IMR-90 (cell line): ENCODE results near the gene LRCOL1. TPM values are rescaled to one million over a fixed set of nuclear protein-coding genes. Genes with fewer than 3 reads are reported as not detected.

Experiments
- ATAC-seq: fragments of 200-7000 bp; cut with Tn5 transposase; 2 replicates; pipeline ENCODE4 v1.9.1; 2020; ENCODE audit warnings: low read depth, mild to moderate bottlenecking, moderate library complexity
- BruUV-seq: library from RNA; stranded (reverse); fragments of 400-500 nt; replicated peaks from 2 replicates; lab custom pipeline; 2021; lab: Mats Ljungman, UMichigan
- CTCF ChIA-PET: fragments of 300-600 bp; formaldehyde crosslinking; extraction: SDS; loops from one replicate; lab custom pipeline; 2021; ENCODE audit warnings: antibody characterized with exemption; lab: Yijun Ruan, JAX
- POLR2A ChIA-PET: fragments of 300-600 bp; sonication (Branson Sonifier 250); formaldehyde crosslinking; loops from one replicate; lab custom pipeline; 2022; ENCODE audit warnings: antibody characterized with exemption; ENCODE audit not compliant: unreplicated experiment; lab: Charles Lee
- DNase-seq: peaks from one replicate; pipeline ENCODE4 v3.0.0; 2013
- H2AFZ ChIP-seq: replicated peaks from 2 replicates; pipeline ENCODE3; 2013; ENCODE audit warnings: low read length, mild to moderate bottlenecking; ENCODE audit not compliant: poor library complexity
- H2AK5ac ChIP-seq: 2 replicates; pipeline ENCODE4 v1.6.1; 2013; ENCODE audit warnings: low read depth, low read length, inconsistent platforms
- H2AK9ac ChIP-seq: replicated peaks from 2 replicates; pipeline ENCODE3; 2013; ENCODE audit warnings: mild to moderate bottlenecking, low read depth, low read length, moderate library complexity; ENCODE audit not compliant: poor library complexity
- H2BK120ac ChIP-seq: 2 replicates; pipeline ENCODE4 v1.6.1; 2013; ENCODE audit warnings: low read depth, low read length, inconsistent platforms
- H2BK15ac ChIP-seq: 3 replicates; pipeline ENCODE4 v1.6.1; 2013; ENCODE audit warnings: low read depth, low read length, inconsistent platforms
- H2BK20ac ChIP-seq: 2 replicates; pipeline ENCODE4 v1.6.1; 2013; ENCODE audit warnings: low read depth, mild to moderate bottlenecking, inconsistent platforms, low read length, moderate library complexity
- H2BK5ac ChIP-seq: 2 replicates; pipeline ENCODE4 v1.6.1; 2013; ENCODE audit warnings: mild to moderate bottlenecking, low read depth, low read length, inconsistent platforms; ENCODE audit not compliant: poor library complexity, severe bottlenecking
- H3K14ac ChIP-seq: replicated peaks from 2 replicates; pipeline ENCODE4 v1.6.1; 2013; ENCODE audit warnings: low read depth, low read length, inconsistent platforms
- H3K18ac ChIP-seq: 2 replicates; pipeline ENCODE4 v1.6.1; 2013; ENCODE audit warnings: low read depth, low read length, control low read depth
- H3K23ac ChIP-seq: 2 replicates; pipeline ENCODE4 v1.6.1; 2013; ENCODE audit warnings: low read depth, low read length, inconsistent platforms
- H3K27ac ChIP-seq: 2 replicates; pipeline ENCODE4 v1.5.1; 2013; ENCODE audit warnings: mild to moderate bottlenecking, control low read depth, low read length; ENCODE audit not compliant: insufficient read depth
- H3K27me3 ChIP-seq: 2 replicates; pipeline ENCODE4 v1.6.1; 2013; ENCODE audit warnings: low read length; ENCODE audit not compliant: control insufficient read depth, insufficient read depth
- H3K36me3 ChIP-seq: 2 replicates; pipeline ENCODE4 v1.6.1; 2013; ENCODE audit warnings: low read length, mixed read lengths; ENCODE audit not compliant: control insufficient read depth, insufficient read depth
- H3K4ac ChIP-seq: 2 replicates; pipeline ENCODE4 v1.6.1; 2013; ENCODE audit warnings: low read depth, low read length, inconsistent platforms
- H3K4me1 ChIP-seq: 2 replicates; pipeline ENCODE4 v1.6.1; 2013; ENCODE audit warnings: low read length, mixed read lengths; ENCODE audit not compliant: control insufficient read depth, insufficient read depth
- H3K4me2 ChIP-seq: 2 replicates; pipeline ENCODE4 v1.6.1; 2013; ENCODE audit warnings: low read depth, mild to moderate bottlenecking, control low read depth, low read length, moderate library complexity
- H3K4me3 ChIP-seq: 2 replicates; pipeline ENCODE4 v1.5.1; 2013; ENCODE audit warnings: low read depth, mild to moderate bottlenecking, control low read depth, low read length, moderate library complexity; ENCODE audit not compliant: insufficient read depth
- H3K56ac ChIP-seq: 2 replicates; pipeline ENCODE4 v1.6.1; 2013; ENCODE audit warnings: low read length, inconsistent platforms; ENCODE audit not compliant: insufficient read depth; ENCODE audit errors: extremely low read depth
- H3K79me1 ChIP-seq, 2 experiments: 2 replicates each; pipeline ENCODE4 v1.6.1; 2013; ENCODE audit warnings: low read length in 2 of 2, inconsistent platforms in 1 of 2, low read depth in 1 of 2
- H3K9ac ChIP-seq: 2 replicates; pipeline ENCODE4 v1.6.1; 2013; ENCODE audit warnings: low read depth, low read length, control low read depth
- H3K9me1 ChIP-seq: 2 replicates; pipeline ENCODE4 v1.6.1; 2013; ENCODE audit warnings: low read length, inconsistent platforms; ENCODE audit not compliant: insufficient read depth
- H3K9me3 ChIP-seq: 2 replicates; pipeline ENCODE4 v1.6.1; 2013; ENCODE audit warnings: low read length; ENCODE audit not compliant: control insufficient read depth, insufficient read depth
- H4K20me1 ChIP-seq: 2 replicates; pipeline ENCODE4 v1.6.1; 2013; ENCODE audit warnings: low read length, inconsistent platforms; ENCODE audit not compliant: insufficient read depth
- H4K5ac ChIP-seq: 2 replicates; pipeline ENCODE4 v1.6.1; 2013; ENCODE audit warnings: mild to moderate bottlenecking, low read depth, low read length, control low read depth
- H4K8ac ChIP-seq, 2 experiments: 2 replicates each; pipeline ENCODE4 v1.6.1; 2013; ENCODE audit warnings: low read depth in 2 of 2, low read length in 2 of 2, control low read depth in 1 of 2, inconsistent platforms in 1 of 2
- H4K91ac ChIP-seq: 2 replicates; pipeline ENCODE4 v1.6.1; 2013; ENCODE audit warnings: low read depth, low read length, inconsistent platforms; ENCODE audit not compliant: insufficient read depth
- BHLHE40 ChIP-seq: fragments of 150-350 bp; IDR thresholded peaks from 2 replicates; pipeline ENCODE4 v1.6.1; 2016; ENCODE audit warnings: mild to moderate bottlenecking, low read depth, low read length
- CEBPB ChIP-seq: IDR thresholded peaks from 2 replicates; pipeline ENCODE4 v1.6.1; 2012; ENCODE audit warnings: low read depth, low read length, improper control_type of control experiment
- CHD1 ChIP-seq: IDR thresholded peaks from 2 replicates; pipeline ENCODE4 v1.6.1; 2012; ENCODE audit warnings: low read depth, low read length, improper control_type of control experiment
- ELK1 ChIP-seq: fragments of 150-350 bp; IDR thresholded peaks from 2 replicates; pipeline ENCODE4 v1.6.1; 2016; ENCODE audit warnings: low read depth, mild to moderate bottlenecking, low read length, moderate library complexity, borderline replicate concordance
- FOS ChIP-seq: fragments of 150-350 bp; IDR thresholded peaks from 2 replicates; pipeline ENCODE4 v1.6.1; 2016; ENCODE audit warnings: low read depth, low read length
- MAFK ChIP-seq: IDR thresholded peaks from 2 replicates; pipeline ENCODE4 v1.6.1; 2012; ENCODE audit warnings: low read depth, low read length, improper control_type of control experiment
- MAZ ChIP-seq: IDR thresholded peaks from 2 replicates; pipeline ENCODE4 v1.6.1; 2012; ENCODE audit warnings: low read depth, mild to moderate bottlenecking, low read length, improper control_type of control experiment, moderate library complexity, borderline replicate concordance
- MXI1 ChIP-seq: IDR thresholded peaks from 2 replicates; pipeline ENCODE4 v1.6.1; 2012; ENCODE audit warnings: low read depth, mild to moderate bottlenecking, low read length, moderate library complexity, borderline replicate concordance
- NFE2L2 ChIP-seq: fragments of 150-350 bp; IDR thresholded peaks from 2 replicates; pipeline ENCODE4 v1.6.1; 2016; ENCODE audit warnings: low read depth, mild to moderate bottlenecking, low read length
- POLR2A ChIP-seq: IDR thresholded peaks from 2 replicates; pipeline ENCODE4 v1.6.1; 2012; ENCODE audit warnings: mild to moderate bottlenecking, low read depth, low read length
- RAD21 ChIP-seq: IDR thresholded peaks from 2 replicates; pipeline ENCODE4 v1.6.1; 2012; ENCODE audit warnings: low read length, improper control_type of control experiment
- RCOR1 ChIP-seq: IDR thresholded peaks from 2 replicates; pipeline ENCODE4 v1.6.1; 2012; ENCODE audit warnings: mild to moderate bottlenecking, low read length, improper control_type of control experiment; ENCODE audit not compliant: insufficient replicate concordance
- RFX5 ChIP-seq: IDR thresholded peaks from 2 replicates; pipeline ENCODE4 v1.8.0; 2012; ENCODE audit warnings: low read depth, mild to moderate bottlenecking, low read length, moderate library complexity
- SMC3 ChIP-seq: fragments of 150-350 bp; IDR thresholded peaks from 2 replicates; pipeline ENCODE4 v1.6.1; 2016; ENCODE audit warnings: low read depth, mild to moderate bottlenecking, antibody characterized with exemption, low read length, moderate library complexity
- whole genome bisulfite sequencing, 2 experiments: methylation state at CpG; one replicate each; pipeline versions ENCODE4 v1.1.5 to v1.1.7; 2013; ENCODE audit warnings: missing lambda C conversion rate in 2 of 2; ENCODE audit not compliant: insufficient read length in 1 of 2; ENCODE audit errors: extremely low coverage in 2 of 2; 5-methylcytosine and 5-hydroxymethylcytosine counted together
- dilution Hi-C: fragments of 300-500 bp; cut with HindIII; formaldehyde crosslinking; loops from one replicate; pipeline ENCODE4 v1.14.3; 2018; ENCODE audit warnings: low sequenced_read_pairs; ENCODE audit not compliant: unreplicated experiment
- in situ Hi-C: fragments of 300-500 bp; cut with MboI; formaldehyde crosslinking; loops from 3 replicates; pipeline ENCODE4 v1.14.3; 2019; ENCODE audit warnings: low sequenced_read_pairs, inconsistent platforms, mixed read lengths
- intact Hi-C: fragments of 100-400 bp; cut with micrococcal nuclease; formaldehyde crosslinking; loops from 2 replicates; pipeline ENCODE4 v1.10.0; 2022
- polyA plus RNA-seq, 3 experiments: library from polyadenylated mRNA; depleted of rRNA; stranded (reverse); fragments of >200 nt; gene quantifications; 2 replicates each; pipeline ENCODE4 v1.2.3, GENCODE V29; 2012; ENCODE audit warnings: low replicate concordance in 1 of 3
- total RNA-seq: library from RNA; depleted of rRNA; stranded (reverse); fragments of >200 nt; gene quantifications from 2 replicates; pipeline ENCODE4 v1.2.3, GENCODE V29; 2012
- TF ChIP-seq, protein P1 (sequence below): conservative IDR thresholded peaks from 2 replicates; pipeline ENCODE4 v1.5.1; 2012; ENCODE audit warnings: mild to moderate bottlenecking, low read depth, low read length, improper control_type of control experiment
- TF ChIP-seq, protein P2 (sequence below): fragments of 150-350 bp; IDR thresholded peaks from 2 replicates; pipeline ENCODE4 v1.6.1; 2017; ENCODE audit warnings: mild to moderate bottlenecking, antibody characterized with exemption, low read length, low read depth

The LRCOL1 gene
- total and polyA plus RNA-seq, 2 of the 4 experiments (the other 2 are of a cell fraction), result 1.0 TPM; not detected in 1

DNA sequence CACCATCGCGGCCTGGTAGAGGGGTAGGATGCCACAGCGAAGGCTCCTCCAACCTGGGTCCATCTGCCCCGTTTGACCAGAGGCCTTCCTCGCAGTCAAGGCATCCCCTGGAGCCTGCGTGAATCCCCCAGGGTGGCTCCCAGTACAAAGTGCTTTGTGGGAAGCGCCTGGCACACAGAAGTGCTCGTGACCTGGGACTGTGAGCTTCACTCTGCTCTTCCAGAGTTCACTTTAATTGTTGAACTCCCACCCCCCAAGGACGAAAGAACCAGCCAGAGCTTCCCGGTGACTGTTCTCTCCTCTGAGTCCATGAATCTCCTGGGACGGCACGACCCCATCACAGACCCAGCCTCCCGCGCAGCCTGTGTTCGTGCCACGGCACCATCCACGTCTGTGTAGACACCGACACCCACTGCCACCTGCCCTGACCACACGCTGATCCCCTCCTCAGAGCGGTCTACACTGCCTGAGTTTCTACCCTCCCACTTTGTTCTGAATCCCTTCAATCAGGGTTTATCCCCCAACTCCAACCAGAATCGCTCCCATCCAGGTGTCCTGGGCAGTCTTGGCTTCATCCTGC is 24.1 kb upstream of the LRCOL1 start:
- Histone ChIP-seq H3K27ac (no peak overlapping the region), H3K4me1 (no peaks in the 10 kb centered on the region), H4K20me1 (peaks cover 7% of the 10 kb centered on the region; the same call in 1 of the 2 replicates), H2AK9ac (no peak overlapping the region), H3K9me1 (no peaks in the 10 kb centered on the region), H3K14ac (no peak overlapping the region), H3K56ac (no peak overlapping the region), H2AFZ (no peak overlapping the region), H2BK20ac (no peak overlapping the region), H2BK15ac (no peak overlapping the region), H3K4me2 (no peak overlapping the region), H3K9ac (no peak overlapping the region), H3K18ac (no peak overlapping the region), H3K4me3 (no peak overlapping the region), H3K23ac (no peak overlapping the region), H3K79me1 (no peaks in the 10 kb centered on the region), H3K36me3 (peaks cover 36% of the 10 kb centered on the region), H2BK120ac (no peak overlapping the region), H3K27me3 (no peaks in the 10 kb centered on the region), H4K91ac (no peak overlapping the region), H2AK5ac (no peak overlapping the region), H4K5ac (no peak overlapping the region), H3K9me3 (no peaks in the 10 kb centered on the region), H4K8ac (no peak overlapping the region), H3K4ac (no peak overlapping the region), H2BK5ac (no peak overlapping the region)
- WGBS, 2 experiments, result 94% methylated on average over 12 of the region's 21 CpGs; no CpG with 5 or more reads in 1 of the 2 experiments
- POLR2A ChIA-PET, result no interaction called here
- intact Hi-C loops, result no loop called here
- DNase-seq, result no peak
- in situ Hi-C loops, result no loop called here
- dilution Hi-C loops, result no loop called here
- BruUV-seq, result no TSS peak
- CTCF ChIA-PET, result no interaction called here
- no peak for ATAC-seq
- TF ChIP-seq, protein P1, sequence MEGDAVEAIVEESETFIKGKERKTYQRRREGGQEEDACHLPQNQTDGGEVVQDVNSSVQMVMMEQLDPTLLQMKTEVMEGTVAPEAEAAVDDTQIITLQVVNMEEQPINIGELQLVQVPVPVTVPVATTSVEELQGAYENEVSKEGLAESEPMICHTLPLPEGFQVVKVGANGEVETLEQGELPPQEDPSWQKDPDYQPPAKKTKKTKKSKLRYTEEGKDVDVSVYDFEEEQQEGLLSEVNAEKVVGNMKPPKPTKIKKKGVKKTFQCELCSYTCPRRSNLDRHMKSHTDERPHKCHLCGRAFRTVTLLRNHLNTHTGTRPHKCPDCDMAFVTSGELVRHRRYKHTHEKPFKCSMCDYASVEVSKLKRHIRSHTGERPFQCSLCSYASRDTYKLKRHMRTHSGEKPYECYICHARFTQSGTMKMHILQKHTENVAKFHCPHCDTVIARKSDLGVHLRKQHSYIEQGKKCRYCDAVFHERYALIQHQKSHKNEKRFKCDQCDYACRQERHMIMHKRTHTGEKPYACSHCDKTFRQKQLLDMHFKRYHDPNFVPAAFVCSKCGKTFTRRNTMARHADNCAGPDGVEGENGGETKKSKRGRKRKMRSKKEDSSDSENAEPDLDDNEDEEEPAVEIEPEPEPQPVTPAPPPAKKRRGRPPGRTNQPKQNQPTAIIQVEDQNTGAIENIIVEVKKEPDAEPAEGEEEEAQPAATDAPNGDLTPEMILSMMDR, result no peak
- TF ChIP-seq MAFK, result no peak
- no peak for TF ChIP-seq NFE2L2
- TF ChIP-seq, protein P2, sequence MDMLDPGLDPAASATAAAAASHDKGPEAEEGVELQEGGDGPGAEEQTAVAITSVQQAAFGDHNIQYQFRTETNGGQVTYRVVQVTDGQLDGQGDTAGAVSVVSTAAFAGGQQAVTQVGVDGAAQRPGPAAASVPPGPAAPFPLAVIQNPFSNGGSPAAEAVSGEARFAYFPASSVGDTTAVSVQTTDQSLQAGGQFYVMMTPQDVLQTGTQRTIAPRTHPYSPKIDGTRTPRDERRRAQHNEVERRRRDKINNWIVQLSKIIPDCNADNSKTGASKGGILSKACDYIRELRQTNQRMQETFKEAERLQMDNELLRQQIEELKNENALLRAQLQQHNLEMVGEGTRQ, result no peak
- no peak for TF ChIP-seq RAD21
- no peak for TF ChIP-seq ELK1
- no peak for TF ChIP-seq RCOR1
- no peak for TF ChIP-seq MAZ
- no peak for TF ChIP-seq POLR2A
- TF ChIP-seq BHLHE40, result no peak
- TF ChIP-seq CEBPB, result no peak
- no peak for TF ChIP-seq CHD1
- no peak for TF ChIP-seq FOS
- no peak for TF ChIP-seq MXI1
- TF ChIP-seq SMC3, result no peak
- no peak for TF ChIP-seq RFX5
